Measurements from ENCODE around the gene ENTPD6. TPM values are rescaled to one million over a fixed set of nuclear protein-coding genes. Genes with fewer than 3 reads are reported as not detected.

Gene ENTPD6
- total RNA-seq, 1 experiment from 2014 or later, result 51.2 TPM

GRCh38 chr20:25209911-25210310, 14.4 kb downstream of the ENTPD6 start:
- Histone ChIP-seq H3K27me3 (ENCODE audit: control insufficient read depth, insufficient read depth, low read length) (no peaks in the 10 kb centered on the region), H3K36me3 (replicated peaks; ENCODE audit: control insufficient read depth, insufficient read depth, low read length) (no peaks in the 10 kb centered on the region; the same call in none of the 2 replicates), H3K4me3 (ENCODE audit: insufficient read depth, low read depth, low read length) (no peak overlapping the region)
- DNase-seq, result no peak

- H3K36me3 ChIP-seq (replicated peaks; ENCODE audit: control insufficient read depth, insufficient read depth, low read length), result peaks cover 1% of the 10 kb centered on the region
- no peak for DNase-seq
- H3K27me3 ChIP-seq (ENCODE audit: control insufficient read depth, insufficient read depth, low read length), result no peaks in the 10 kb centered on the region
- H3K4me3 ChIP-seq (ENCODE audit: insufficient read depth, low read depth, low read length), result no peak overlapping the region
These were observed 15.8 kb downstream of the ENTPD6 start for GRCh38 chr20:25211273-25211672.

- no peaks in the 10 kb centered on the region for H3K27me3 ChIP-seq (ENCODE audit: control insufficient read depth, insufficient read depth, low read length)
- H3K4me3 ChIP-seq (ENCODE audit: insufficient read depth, low read depth, low read length), result no peak overlapping the region
- DNase-seq, result no peak
- H3K36me3 ChIP-seq (replicated peaks; ENCODE audit: control insufficient read depth, insufficient read depth, low read length), result peaks cover 6% of the 10 kb centered on the region
These were observed 16.7 kb downstream of the ENTPD6 start for GRCh38 chr20:25212242-25212641.

- Histone ChIP-seq H3K4me3 (ENCODE audit: insufficient read depth, low read depth, low read length) (no peak overlapping the region), H3K36me3 (replicated peaks; ENCODE audit: control insufficient read depth, insufficient read depth, low read length) (peaks cover 6% of the 10 kb centered on the region), H3K27me3 (ENCODE audit: control insufficient read depth, insufficient read depth, low read length) (no peaks in the 10 kb centered on the region)
- no peak for DNase-seq
These were observed 18.3 kb downstream of the ENTPD6 start for GRCh38 chr20:25213566-25214425.

- no peaks in the 10 kb centered on the region for H3K27me3 ChIP-seq (ENCODE audit: control insufficient read depth, insufficient read depth, low read length)
- H3K36me3 ChIP-seq (replicated peaks; ENCODE audit: control insufficient read depth, insufficient read depth, low read length), result peaks cover 6% of the 10 kb centered on the region
- no peak for DNase-seq
- no peak overlapping the region for H3K4me3 ChIP-seq (ENCODE audit: insufficient read depth, low read depth, low read length)
These were observed 18.9 kb downstream of the ENTPD6 start for GRCh38 chr20:25214426-25214790.

- H3K36me3 ChIP-seq (replicated peaks; ENCODE audit: control insufficient read depth, insufficient read depth, low read length), result peaks cover 6% of the 10 kb centered on the region
- no peaks in the 10 kb centered on the region for H3K27me3 ChIP-seq (ENCODE audit: control insufficient read depth, insufficient read depth, low read length)
- no peak overlapping the region for H3K4me3 ChIP-seq (ENCODE audit: insufficient read depth, low read depth, low read length)
- DNase-seq, result no peak
These were observed 19.3 kb downstream of the ENTPD6 start for GRCh38 chr20:25214819-25215218.

GRCh38 chr20:25215521-25215920, 20.0 kb downstream of the ENTPD6 start:
- no peak overlapping the region for H3K4me3 ChIP-seq (ENCODE audit: insufficient read depth, low read depth, low read length)
- peaks cover 6% of the 10 kb centered on the region for H3K36me3 ChIP-seq (replicated peaks; ENCODE audit: control insufficient read depth, insufficient read depth, low read length)
- H3K27me3 ChIP-seq (ENCODE audit: control insufficient read depth, insufficient read depth, low read length), result no peaks in the 10 kb centered on the region
- DNase-seq, result peak; percentile 12

GRCh38 chr20:25216199-25216945, 20.9 kb downstream of the ENTPD6 start:
- DNase-seq, result peak; percentile 32
- H3K27me3 ChIP-seq (ENCODE audit: control insufficient read depth, insufficient read depth, low read length), result no peaks in the 10 kb centered on the region
- no peak overlapping the region for H3K4me3 ChIP-seq (ENCODE audit: insufficient read depth, low read depth, low read length)
- H3K36me3 ChIP-seq (replicated peaks; ENCODE audit: control insufficient read depth, insufficient read depth, low read length), result peaks cover 6% of the 10 kb centered on the region

- H3K4me3 ChIP-seq (ENCODE audit: insufficient read depth, low read depth, low read length), result no peak overlapping the region
- H3K36me3 ChIP-seq (replicated peaks; ENCODE audit: control insufficient read depth, insufficient read depth, low read length), result peaks cover 6% of the 10 kb centered on the region
- no peaks in the 10 kb centered on the region for H3K27me3 ChIP-seq (ENCODE audit: control insufficient read depth, insufficient read depth, low read length)
- peak; percentile 55 for DNase-seq
These were observed 21.9 kb downstream of the ENTPD6 start for GRCh38 chr20:25217161-25218108.

GRCh38 chr20:25218109-25218486, 22.6 kb downstream of the ENTPD6 start:
- Histone ChIP-seq H3K4me3 (ENCODE audit: insufficient read depth, low read depth, low read length) (no peak overlapping the region), H3K36me3 (replicated peaks; ENCODE audit: control insufficient read depth, insufficient read depth, low read length) (peaks cover 6% of the 10 kb centered on the region), H3K27me3 (ENCODE audit: control insufficient read depth, insufficient read depth, low read length) (no peaks in the 10 kb centered on the region)
- DNase-seq, result peak; percentile 11

GRCh38 chr20:25218492-25218891, 23.0 kb downstream of the ENTPD6 start:
- H3K4me3 ChIP-seq (ENCODE audit: insufficient read depth, low read depth, low read length), result no peak overlapping the region
- H3K36me3 ChIP-seq (replicated peaks; ENCODE audit: control insufficient read depth, insufficient read depth, low read length), result peaks cover 6% of the 10 kb centered on the region
- no peaks in the 10 kb centered on the region for H3K27me3 ChIP-seq (ENCODE audit: control insufficient read depth, insufficient read depth, low read length)

GRCh38 chr20:25219365-25219764, 23.9 kb downstream of the ENTPD6 start:
- no peaks in the 10 kb centered on the region for H3K27me3 ChIP-seq (ENCODE audit: control insufficient read depth, insufficient read depth, low read length)
- peaks cover 6% of the 10 kb centered on the region for H3K36me3 ChIP-seq (replicated peaks; ENCODE audit: control insufficient read depth, insufficient read depth, low read length)
- no peak for DNase-seq
- no peak overlapping the region for H3K4me3 ChIP-seq (ENCODE audit: insufficient read depth, low read depth, low read length)

More at GRCh38 chr20:25218492-25218891, 23.0 kb downstream of the ENTPD6 start:
- peak; percentile 18 for DNase-seq

- H3K27me3 ChIP-seq (ENCODE audit: control insufficient read depth, insufficient read depth, low read length), result no peaks in the 10 kb centered on the region
- H3K4me3 ChIP-seq (ENCODE audit: insufficient read depth, low read depth, low read length), result no peak overlapping the region
- peak; percentile 70 for DNase-seq
- peaks cover 6% of the 10 kb centered on the region for H3K36me3 ChIP-seq (replicated peaks; ENCODE audit: control insufficient read depth, insufficient read depth, low read length)
These were observed 24.7 kb downstream of the ENTPD6 start for GRCh38 chr20:25220021-25220730.
